Inflammatory macrophage treated with lipopolysaccharide for 4 hours (primary cell): Measurements from ENCODE around the gene PABPC1L.

Experiments
- DNase-seq: peaks from one replicate; pipeline ENCODE4 v3.0.0-alpha.2; 2020

PABPC1L gene

GRCh38 chr20:44969300-44969894 is 59.5 kb downstream of the PABPC1L start:
- peak; percentile 53 for DNase-seq

GRCh38 chr20:44970243-44970757 is 60.4 kb downstream of the PABPC1L start:
- DNase-seq: peak; percentile 80

- no peak for DNase-seq
Observed at GRCh38 chr20:44973053-44973452, 63.2 kb downstream of the PABPC1L start.

GRCh38 chr20:44976698-44977097 is 66.8 kb downstream of the PABPC1L start:
- no peak for DNase-seq

GRCh38 chr20:44979090-44979621 is 69.3 kb downstream of the PABPC1L start:
- DNase-seq: peak; percentile 92

- no peak for DNase-seq
Observed at GRCh38 chr20:44981736-44982406, 72.0 kb downstream of the PABPC1L start.

GRCh38 chr20:44983093-44983674 is 73.3 kb downstream of the PABPC1L start:
- no peak for DNase-seq

GRCh38 chr20:44988631-44989171 is 78.8 kb downstream of the PABPC1L start:
- DNase-seq: no peak
